Upper lobe of left lung (tissue), 6 donors: ENCODE measurements around the gene BMAL1. TPM values are rescaled to one million over a fixed set of nuclear protein-coding genes. Genes with fewer than 3 reads are reported as not detected.
"Not testable (repeated sequence)": the region's sequence is repeated elsewhere in the genome, so short reads cannot be mapped to it uniquely, and the experiment has no call there.

Source experiments
- ATAC-seq, 2 donors: fragments of 200-7000 bp; cut with Tn5 transposase; one replicate each; pipeline ENCODE4 v1.9.1; 2022; ENCODE audit warnings: mild to moderate bottlenecking in 2 of 2, moderate library complexity in 2 of 2; ENCODE audit not compliant: low FRiP score in 2 of 2
- DNase-seq, 2 donors: peaks; one replicate each; pipeline ENCODE4 v3.0.0-alpha.2; 2019 to 2020
- H3K27ac ChIP-seq, 4 donors: fragments of 200-600 bp; sonication (generic); one replicate each; pipeline ENCODE4 v1.5.1; 2016 to 2019
- H3K27me3 ChIP-seq, 4 donors: fragments of 200-600 bp; sonication (generic); one replicate each; pipeline ENCODE4 v1.5.1; 2017 to 2019
- H3K36me3 ChIP-seq, 4 donors: fragments of 200-600 bp; sonication (generic); one replicate each; pipeline ENCODE4 v1.5.1; 2016 to 2019
- H3K4me1 ChIP-seq, 4 donors: fragments of 200-600 bp; sonication (generic); one replicate each; pipeline ENCODE4 v1.5.1; 2018 to 2019
- H3K4me3 ChIP-seq, 4 donors: fragments of 200-600 bp; sonication (generic); one replicate each; pipeline ENCODE4 v1.5.1; 2017 to 2019; ENCODE audit warnings: mild to moderate bottlenecking in 2 of 4, moderate library complexity in 1 of 4
- H3K9me3 ChIP-seq, 4 donors: fragments of 200-600 bp; sonication (generic); one replicate each; pipeline ENCODE4 v1.5.1; 2018 to 2019
- EP300 ChIP-seq, 4 donors: sonication (generic); formaldehyde crosslinking; IDR thresholded peaks; one replicate each; pipeline ENCODE4 v1.5.1; 2017; ENCODE audit warnings: antibody characterized with exemption in 4 of 4, control low read depth in 2 of 4
- POLR2A ChIP-seq, 4 donors: fragments of 450-650 bp; IDR thresholded peaks; one replicate each; pipeline ENCODE4 v1.5.1; 2016 to 2017; ENCODE audit warnings: antibody characterized with exemption in 4 of 4, mild to moderate bottlenecking in 2 of 4
- POLR2AphosphoS5 ChIP-seq, 2 donors: sonication (generic); formaldehyde crosslinking; IDR thresholded peaks; one replicate each; pipeline ENCODE4 v1.5.1; 2017; ENCODE audit warnings: antibody characterized with exemption in 2 of 2
- WGBS, 2 donors: methylation state at CpG; one replicate each; pipeline ENCODE4 v1.1.5; 2017 to 2018; 5-methylcytosine and 5-hydroxymethylcytosine counted together
- total RNA-seq, 6 donors: library from RNA; depleted of rRNA in 4 of 6; stranded (reverse); fragments of >200 nt in 4 of 6; gene quantifications; one replicate each; pipeline versions ENCODE4 v1.1.0 to v1.2.1, GENCODE V29; 2016 to 2021
- TF ChIP-seq, protein P1 (sequence below), 6 experiments: fragments of 450-650 bp in 4 of 6; fragments of 200-600 bp in 2 of 6; sonication (generic) in 2 of 6; IDR thresholded peaks; one replicate each; pipeline ENCODE4 v1.5.1; 2016 to 2019; ENCODE audit warnings: antibody characterized with exemption in 6 of 6
- donor health status: DM: no; HTN: no; CAD: no; lungs with moderate emphysema.
- donor health status: DM: no; HTN: yes; CAD: no; lungs with severe emphysema.

BMAL1 gene
- total RNA-seq, 6 donors from 2014 or later: 16.1 to 57.6 (median 35.7) TPM

DNA sequence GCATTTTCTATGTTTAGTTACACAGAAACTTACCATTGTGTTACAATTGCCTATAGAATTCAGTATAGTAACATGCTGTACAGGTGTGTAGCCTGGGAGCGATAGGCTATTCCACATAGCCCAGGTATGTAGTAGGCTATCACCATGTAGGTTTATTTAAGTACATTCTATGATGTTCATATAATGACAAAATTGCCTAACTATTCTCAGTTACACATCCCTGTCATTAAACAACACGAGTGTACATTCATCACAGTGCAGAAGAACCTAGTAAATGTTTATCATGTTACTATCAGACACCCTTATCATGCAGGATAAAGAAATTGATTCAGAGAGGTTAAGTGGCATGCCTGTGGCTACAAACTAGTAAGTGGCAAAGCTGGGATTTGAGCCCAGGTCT, 28.4 kb upstream of the BMAL1 start:
- 80 to 96% methylated on average over 2 of the region's 2 CpGs for WGBS, 2 donors
- ATAC-seq: no peak
- Histone ChIP-seq H3K27ac (no peak overlapping the region), H3K9me3 (no peaks in the 10 kb centered on the region), H3K27me3 (no peaks in the 10 kb centered on the region), H3K4me3 (no peak overlapping the region), H3K36me3 (no peaks in the 10 kb centered on the region), H3K4me1 (no peaks in the 10 kb centered on the region)
- no peak for DNase-seq
- TF ChIP-seq POLR2AphosphoS5 (IDR thresholded peaks at IDR 0.05): no peak
- no peak for TF ChIP-seq POLR2A (IDR thresholded peaks at IDR 0.05)
- TF ChIP-seq, protein P1, sequence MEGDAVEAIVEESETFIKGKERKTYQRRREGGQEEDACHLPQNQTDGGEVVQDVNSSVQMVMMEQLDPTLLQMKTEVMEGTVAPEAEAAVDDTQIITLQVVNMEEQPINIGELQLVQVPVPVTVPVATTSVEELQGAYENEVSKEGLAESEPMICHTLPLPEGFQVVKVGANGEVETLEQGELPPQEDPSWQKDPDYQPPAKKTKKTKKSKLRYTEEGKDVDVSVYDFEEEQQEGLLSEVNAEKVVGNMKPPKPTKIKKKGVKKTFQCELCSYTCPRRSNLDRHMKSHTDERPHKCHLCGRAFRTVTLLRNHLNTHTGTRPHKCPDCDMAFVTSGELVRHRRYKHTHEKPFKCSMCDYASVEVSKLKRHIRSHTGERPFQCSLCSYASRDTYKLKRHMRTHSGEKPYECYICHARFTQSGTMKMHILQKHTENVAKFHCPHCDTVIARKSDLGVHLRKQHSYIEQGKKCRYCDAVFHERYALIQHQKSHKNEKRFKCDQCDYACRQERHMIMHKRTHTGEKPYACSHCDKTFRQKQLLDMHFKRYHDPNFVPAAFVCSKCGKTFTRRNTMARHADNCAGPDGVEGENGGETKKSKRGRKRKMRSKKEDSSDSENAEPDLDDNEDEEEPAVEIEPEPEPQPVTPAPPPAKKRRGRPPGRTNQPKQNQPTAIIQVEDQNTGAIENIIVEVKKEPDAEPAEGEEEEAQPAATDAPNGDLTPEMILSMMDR (IDR thresholded peaks at IDR 0.05): no peak
- TF ChIP-seq EP300 (IDR thresholded peaks at IDR 0.05): no peak

- no peaks in the 10 kb centered on the region for H3K9me3 ChIP-seq
- H3K27ac ChIP-seq: no peak overlapping the region
- H3K27me3 ChIP-seq: no peaks in the 10 kb centered on the region
- H3K4me3 ChIP-seq: no peak overlapping the region
- WGBS, 2 donors: 58 to 65% methylated on average over 2 of the region's 2 CpGs
- DNase-seq (no peak), ATAC-seq (no peak)
- no peak for TF ChIP-seq EP300 (IDR thresholded peaks at IDR 0.05)
- TF ChIP-seq, protein P1 (IDR thresholded peaks at IDR 0.05): peak in 1 of 6 experiments; percentile 15
- no peak for TF ChIP-seq POLR2A (IDR thresholded peaks at IDR 0.05)
- TF ChIP-seq POLR2AphosphoS5 (IDR thresholded peaks at IDR 0.05): no peak
- no peaks in the 10 kb centered on the region for H3K36me3 ChIP-seq
- H3K4me1 ChIP-seq: no peaks in the 10 kb centered on the region
Measured at GRCh38 chr11:13249992-13250391, 27.6 kb upstream of the BMAL1 start.

DNA sequence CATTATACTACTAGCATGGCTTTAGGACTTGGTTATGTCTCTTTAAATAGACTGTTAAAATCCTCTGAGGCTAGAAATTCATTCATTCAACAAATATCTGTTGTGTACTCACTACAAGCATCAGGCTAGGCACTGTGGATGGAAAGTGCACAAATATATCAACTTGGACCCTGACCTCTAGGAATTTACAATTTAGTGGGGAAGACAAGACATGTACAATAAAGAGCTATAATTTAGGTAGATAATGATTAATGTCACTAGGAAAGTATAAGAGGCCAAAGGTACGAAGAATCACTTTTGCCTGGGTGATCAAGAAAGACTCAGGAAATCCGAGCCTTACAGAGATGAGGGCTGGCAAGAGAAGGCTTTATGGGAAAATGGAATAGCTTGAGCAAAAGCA, 25.6 kb upstream of the BMAL1 start:
- 89 to 94% methylated on average over 2 of the region's 2 CpGs for WGBS, 2 donors
- H3K36me3 ChIP-seq: no peaks in the 10 kb centered on the region
- H3K4me3 ChIP-seq: no peak overlapping the region
- TF ChIP-seq POLR2AphosphoS5 (IDR thresholded peaks at IDR 0.05) (no peak), POLR2A (IDR thresholded peaks at IDR 0.05) (no peak)
- no peak overlapping the region for H3K27ac ChIP-seq
- DNase-seq (no peak), ATAC-seq (no peak)
- H3K9me3 ChIP-seq: no peaks in the 10 kb centered on the region
- H3K27me3 ChIP-seq: no peaks in the 10 kb centered on the region
- H3K4me1 ChIP-seq: no peaks in the 10 kb centered on the region

GRCh38 chr11:13252438-13252837, 25.2 kb upstream of the BMAL1 start:
- WGBS, 2 donors: 85% methylated on average over 4 of the region's 4 CpGs
- DNase-seq: no peak
- TF ChIP-seq POLR2AphosphoS5 (IDR thresholded peaks at IDR 0.05): no peak
- TF ChIP-seq, protein P1 (IDR thresholded peaks at IDR 0.05): no peak
- H3K36me3 ChIP-seq: no peaks in the 10 kb centered on the region
- H3K9me3 ChIP-seq: no peaks in the 10 kb centered on the region
- H3K27ac ChIP-seq: no peak overlapping the region
- no peaks in the 10 kb centered on the region for H3K4me1 ChIP-seq
- no peak for ATAC-seq
- H3K4me3 ChIP-seq: no peak overlapping the region
- no peaks in the 10 kb centered on the region for H3K27me3 ChIP-seq

- DNase-seq (no peak), ATAC-seq (no peak)
- TF ChIP-seq POLR2A (IDR thresholded peaks at IDR 0.05) (no peak), EP300 (IDR thresholded peaks at IDR 0.05) (no peak), POLR2AphosphoS5 (IDR thresholded peaks at IDR 0.05) (no peak)
- TF ChIP-seq, protein P1 (IDR thresholded peaks at IDR 0.05): no peak
- Histone ChIP-seq H3K4me1 (peaks cover 10 to 16% (median 15%) of the 10 kb centered on the region in 4 donors), H3K4me3 (no peak overlapping the region), H3K27me3 (no peaks in the 10 kb centered on the region), H3K27ac (no peak overlapping the region), H3K9me3 (no peaks in the 10 kb centered on the region), H3K36me3 (no peaks in the 10 kb centered on the region)
- 89 to 91% methylated on average over 3 of the region's 3 CpGs for WGBS, 2 donors
Measured at GRCh38 chr11:13256216-13256615, 21.4 kb upstream of the BMAL1 start.

- not testable (repeated sequence) for H3K27me3 ChIP-seq, H3K4me3 ChIP-seq, H3K9me3 ChIP-seq, H3K36me3 ChIP-seq, ATAC-seq, DNase-seq, H3K27ac ChIP-seq
- peaks cover 21 to 26% (median 22%) of the 10 kb centered on the region in 4 donors for H3K4me1 ChIP-seq
- WGBS, 2 donors: 91% methylated on average over 9 of the region's 9 CpGs
Measured at GRCh38 chr11:13258061-13258460, 19.5 kb upstream of the BMAL1 start.
